Measurements from ENCODE around the gene RASSF7. TPM values are rescaled to one million over a fixed set of nuclear protein-coding genes. Genes with fewer than 3 reads are reported as not detected.
"Not testable (repeated sequence)": the region's sequence is repeated elsewhere in the genome, so short reads cannot be mapped to it uniquely, and the experiment has no call there.

RASSF7 gene
- 2.0 TPM for total RNA-seq
- long read RNA-seq, transcript RASSF7-201 (4 exons, 1,731 nt), result major isoform, 5 of 19 reads
- long read RNA-seq, partial matches to known transcripts, result 2 of 19 reads
- long read RNA-seq, other reads (novel, unspliced or antisense), result 12 of 19 reads

GRCh38 chr11:560305-561147 lies at the start of gene RASSF7, which contains the start of gene LMNTD2:
RASSF7 (plus strand) TSS chr11:560970; CDS start chr11:561769, 799 bp downstream.
LMNTD2 (minus strand) TSS chr11:560738; CDS start chr11:560716, 22 bp downstream.
- peak; percentile 96 for DNase-seq (ENCODE audit: low spot score)

- DNase-seq (ENCODE audit: low spot score), result no peak
These were observed 47.8 kb upstream of the RASSF7 start for GRCh38 chr11:512761-513595.

GRCh38 chr11:514606-515005 lies 46.2 kb upstream of the RASSF7 start:
- DNase-seq (ENCODE audit: low spot score), result no peak

GRCh38 chr11:515131-515530 lies 45.6 kb upstream of the RASSF7 start:
- no peak for DNase-seq (ENCODE audit: low spot score)

GRCh38 chr11:516400-516799 lies 44.4 kb upstream of the RASSF7 start:
- DNase-seq (ENCODE audit: low spot score), result no peak

- DNase-seq (ENCODE audit: low spot score), result not testable (repeated sequence)
These were observed 43.7 kb upstream of the RASSF7 start for GRCh38 chr11:516918-517685.

GRCh38 chr11:518463-519202 lies 42.1 kb upstream of the RASSF7 start:
- DNase-seq (ENCODE audit: low spot score), result peak; percentile 96

GRCh38 chr11:520428-521176 lies 40.2 kb upstream of the RASSF7 start:
- DNase-seq (ENCODE audit: low spot score), result no peak

GRCh38 chr11:521177-521688 lies 39.5 kb upstream of the RASSF7 start:
- no peak for DNase-seq (ENCODE audit: low spot score)

- DNase-seq (ENCODE audit: low spot score), result no peak
These were observed 34.6 kb upstream of the RASSF7 start for GRCh38 chr11:526192-526591.

- DNase-seq (ENCODE audit: low spot score), result no peak
These were observed 32.5 kb upstream of the RASSF7 start for GRCh38 chr11:528166-528814.

GRCh38 chr11:528815-529727 lies 31.7 kb upstream of the RASSF7 start:
- no peak for DNase-seq (ENCODE audit: low spot score)

GRCh38 chr11:529728-530411 lies 30.9 kb upstream of the RASSF7 start:
- DNase-seq (ENCODE audit: low spot score), result no peak

- DNase-seq (ENCODE audit: low spot score), result no peak
These were observed 29.6 kb upstream of the RASSF7 start for GRCh38 chr11:530960-531831.

GRCh38 chr11:531919-532526 lies 28.7 kb upstream of the RASSF7 start:
- DNase-seq (ENCODE audit: low spot score), result no peak

- no peak for DNase-seq (ENCODE audit: low spot score)
These were observed 28.2 kb upstream of the RASSF7 start for GRCh38 chr11:532527-532985.
